OCI-LY7 (cell line): ENCODE data around the gene PAX2. TPM values are rescaled to one million over a fixed set of nuclear protein-coding genes. Genes with fewer than 3 reads are reported as not detected.
"Not testable (repeated sequence)": the region's sequence is repeated elsewhere in the genome, so short reads cannot be mapped to it uniquely, and the experiment has no call there.

Experiments
- BruUV-seq: library from RNA; stranded (reverse); fragments of 400-500 nt; replicated peaks from 2 replicates; lab custom pipeline; 2021; lab: Mats Ljungman, UMichigan
- CTCF ChIA-PET: fragments of 300-600 bp; sonication (Branson Sonifier 250); formaldehyde crosslinking; loops from one replicate; lab custom pipeline; 2022; ENCODE audit warnings: antibody characterized with exemption; ENCODE audit not compliant: unreplicated experiment; lab: Charles Lee
- POLR2A ChIA-PET: fragments of 300-600 bp; sonication (Branson Sonifier 250); formaldehyde crosslinking; loops from one replicate; lab custom pipeline; 2022; ENCODE audit warnings: antibody characterized with exemption; lab: Charles Lee
- DNase-seq: peaks from one replicate; pipeline ENCODE4 v3.0.0-alpha.2; 2015; ENCODE audit warnings: low spot score
- H2AFZ ChIP-seq: fragments of 200-600 bp; sonication (generic), shearing (Covaris generic); 2 replicates; pipeline ENCODE4 v1.6.1; 2014; ENCODE audit warnings: mild to moderate bottlenecking, antibody characterized with exemption, low read length, moderate library complexity
- H3K27ac ChIP-seq: fragments of 200-600 bp; sonication (generic); 2 replicates; pipeline ENCODE4 v1.5.1; 2014; ENCODE audit warnings: mixed run types, low read depth, mild to moderate bottlenecking, moderate library complexity, low read length, inconsistent platforms; ENCODE audit not compliant: poor library complexity, severe bottlenecking
- H3K36me3 ChIP-seq: fragments of 200-600 bp; sonication (generic); 2 replicates; pipeline ENCODE4 v1.6.1; 2014; ENCODE audit warnings: mild to moderate bottlenecking, antibody characterized with exemption, low read length, moderate library complexity, mixed read lengths; ENCODE audit not compliant: insufficient read depth
- H3K4me1 ChIP-seq: fragments of 200-600 bp; sonication (generic); 2 replicates; pipeline ENCODE4 v1.5.1; 2014; ENCODE audit warnings: mild to moderate bottlenecking, low read length; ENCODE audit not compliant: insufficient read depth, poor library complexity, severe bottlenecking
- H3K4me2 ChIP-seq: fragments of 200-600 bp; sonication (generic); 2 replicates; pipeline ENCODE4 v1.6.1; 2014; ENCODE audit warnings: mild to moderate bottlenecking, low read length
- H3K4me3 ChIP-seq: fragments of 200-600 bp; sonication (generic); 2 replicates; pipeline ENCODE4 v1.5.1; 2014; ENCODE audit warnings: mild to moderate bottlenecking, low read depth, low read length; ENCODE audit not compliant: poor library complexity, severe bottlenecking
- H3K79me2 ChIP-seq: fragments of 200-600 bp; sonication (generic); 2 replicates; pipeline ENCODE4 v1.6.1; 2016; ENCODE audit warnings: low read depth, mild to moderate bottlenecking, low read length, moderate library complexity, mixed read lengths; ENCODE audit not compliant: insufficient read depth
- H3K9me2 ChIP-seq: fragments of 200-600 bp; sonication (generic); 2 replicates; pipeline ENCODE4 v1.6.1; 2016; ENCODE audit warnings: mild to moderate bottlenecking, low read length, mixed read lengths; ENCODE audit not compliant: insufficient read depth
- H3K9me3 ChIP-seq: fragments of 200-600 bp; sonication (generic); 2 replicates; pipeline ENCODE4 v1.6.1; 2014; ENCODE audit warnings: mild to moderate bottlenecking, mixed run types, low read length, mixed read lengths
- H4K20me1 ChIP-seq: fragments of 200-600 bp; sonication (generic); 2 replicates; pipeline ENCODE4 v1.6.1; 2014; ENCODE audit warnings: mild to moderate bottlenecking, antibody characterized with exemption, low read length, moderate library complexity, mixed read lengths; ENCODE audit not compliant: insufficient read depth
- CTCF ChIP-seq: fragments of 200-600 bp; sonication (generic); conservative IDR thresholded peaks from 2 replicates; pipeline ENCODE4 v1.5.1; 2014; ENCODE audit warnings: mild to moderate bottlenecking, antibody characterized with exemption, low read length, moderate library complexity, mixed read lengths
- EZH2phosphoT487 ChIP-seq: fragments of 200-600 bp; sonication (generic); IDR thresholded peaks from 2 replicates; pipeline ENCODE4 v1.6.1; 2018; ENCODE audit warnings: low read depth, borderline replicate concordance, mild to moderate bottlenecking, mixed run types, antibody characterized with exemption, low read length, moderate library complexity, mixed read lengths
- intact Hi-C: fragments of 100-400 bp; cut with micrococcal nuclease; formaldehyde crosslinking; loops from one replicate; pipeline ENCODE4 v1.10.0; 2022; ENCODE audit not compliant: unreplicated experiment
- total RNA-seq, 2 experiments: library from RNA; depleted of rRNA in 1 of 2; stranded (reverse); fragments of >200 nt in 1 of 2; shearing (Covaris generic) in 1 of 2; gene quantifications; 2 replicates each; pipeline ENCODE4 v1.2.3, GENCODE V29; 2014 to 2022

Gene PAX2
- total RNA-seq, 2 experiments from 2014 or later: not detected

GRCh38 chr10:100697070-100697469 lies 48.3 kb upstream of the PAX2 start:
- Histone ChIP-seq H3K4me3 (no peak overlapping the region), H3K9me3 (no peaks in the 10 kb centered on the region), H3K27ac (no peak overlapping the region), H3K79me2 (no peaks in the 10 kb centered on the region), H3K9me2 (no peaks in the 10 kb centered on the region), H2AFZ (no peak overlapping the region), H4K20me1 (no peaks in the 10 kb centered on the region), H3K4me2 (no peak overlapping the region), H3K4me1 (no peaks in the 10 kb centered on the region), H3K36me3 (no peaks in the 10 kb centered on the region)
- BruUV-seq: no TSS peak
- intact Hi-C loops: no loop called here
- TF ChIP-seq CTCF (no peak), EZH2phosphoT487 (no peak)
- no peak for DNase-seq
- POLR2A ChIA-PET: no interaction called here
- CTCF ChIA-PET: no interaction called here

GRCh38 chr10:100697631-100698030 lies 47.8 kb upstream of the PAX2 start:
- Histone ChIP-seq H3K9me3 (no peaks in the 10 kb centered on the region), H3K9me2 (no peaks in the 10 kb centered on the region), H3K4me3 (no peak overlapping the region), H2AFZ (no peak overlapping the region), H4K20me1 (no peaks in the 10 kb centered on the region), H3K4me2 (no peak overlapping the region), H3K36me3 (no peaks in the 10 kb centered on the region), H3K27ac (no peak overlapping the region), H3K79me2 (no peaks in the 10 kb centered on the region), H3K4me1 (no peaks in the 10 kb centered on the region)
- POLR2A ChIA-PET: no interaction called here
- BruUV-seq: no TSS peak
- DNase-seq: no peak
- TF ChIP-seq CTCF (no peak), EZH2phosphoT487 (no peak)
- intact Hi-C loops: no loop called here
- CTCF ChIA-PET: no interaction called here

GRCh38 chr10:100701704-100702103 lies 43.7 kb upstream of the PAX2 start:
- H2AFZ ChIP-seq, H3K27ac ChIP-seq, H3K79me2 ChIP-seq, DNase-seq, H3K9me2 ChIP-seq, H3K4me2 ChIP-seq, H3K4me3 ChIP-seq, intact Hi-C loops, H3K9me3 ChIP-seq, POLR2A ChIA-PET, BruUV-seq, H4K20me1 ChIP-seq, H3K36me3 ChIP-seq, H3K4me1 ChIP-seq, CTCF ChIA-PET: not testable (repeated sequence)
